Left lobe of liver (tissue), 2 donors: ENCODE data around the gene EP400. TPM values are rescaled to one million over a fixed set of nuclear protein-coding genes. Genes with fewer than 3 reads are reported as not detected.

Experiments used
- ATAC-seq: fragments of 200-7000 bp; cut with Tn5 transposase; one replicate; pipeline ENCODE4 v1.9.1; 2020; ENCODE audit warnings: mild to moderate bottlenecking, moderate library complexity
- DNase-seq: peaks from one replicate; pipeline ENCODE4 v3.0.0-alpha.2; 2020; ENCODE audit warnings: low spot score
- total RNA-seq: library from RNA; stranded (reverse); gene quantifications from one replicate; pipeline ENCODE4 v1.2.1, GENCODE V29; 2021
- donor health status: DM: no; HTN: no; CAD: no; lungs with moderate emphysema.
- donor health status: DM: no; HTN: yes; CAD: no.

Gene EP400
- total RNA-seq, 1 donor from 2014 or later: 14.3 TPM

- no peak for ATAC-seq
- no peak for DNase-seq
These were observed 65.2 kb downstream of the EP400 start for GRCh38 chr12:132014915-132015280.

GRCh38 chr12:132015686-132016430 is 66.1 kb downstream of the EP400 start:
- ATAC-seq (no peak), DNase-seq (no peak)

GRCh38 chr12:132018193-132018916 is 68.6 kb downstream of the EP400 start:
- DNase-seq (no peak), ATAC-seq (no peak)

GRCh38 chr12:132019891-132020290 is 70.1 kb downstream of the EP400 start:
- ATAC-seq: no peak
- no peak for DNase-seq

- DNase-seq (no peak), ATAC-seq (no peak)
These were observed 70.5 kb downstream of the EP400 start for GRCh38 chr12:132020292-132020691.

- peak; percentile 32 for DNase-seq
These were observed 71.5 kb downstream of the EP400 start for GRCh38 chr12:132021031-132021871.

GRCh38 chr12:132021965-132022364 is 72.2 kb downstream of the EP400 start:
- no peak for DNase-seq

More at GRCh38 chr12:132021031-132021871, 71.5 kb downstream of the EP400 start:
- ATAC-seq: no peak

GRCh38 chr12:132023658-132024057 is 73.9 kb downstream of the EP400 start:
- ATAC-seq (no peak), DNase-seq (no peak)

More at GRCh38 chr12:132021965-132022364, 72.2 kb downstream of the EP400 start:
- ATAC-seq: no peak

GRCh38 chr12:132024758-132025157 is 75.0 kb downstream of the EP400 start:
- DNase-seq: no peak
- ATAC-seq: no peak

GRCh38 chr12:132025526-132025925 is 75.8 kb downstream of the EP400 start:
- ATAC-seq: no peak
- DNase-seq: no peak

GRCh38 chr12:132026061-132026795 is 76.5 kb downstream of the EP400 start:
- no peak for DNase-seq
- ATAC-seq: no peak

GRCh38 chr12:132026796-132027500 is 77.2 kb downstream of the EP400 start:
- ATAC-seq (no peak), DNase-seq (no peak)

- ATAC-seq: no peak
These were observed 77.9 kb downstream of the EP400 start for GRCh38 chr12:132027636-132028035.

GRCh38 chr12:132028111-132028510 is 78.4 kb downstream of the EP400 start:
- no peak for ATAC-seq

More at GRCh38 chr12:132027636-132028035, 77.9 kb downstream of the EP400 start:
- no peak for DNase-seq

GRCh38 chr12:132029503-132030300 is 80.0 kb downstream of the EP400 start:
- DNase-seq: no peak
- ATAC-seq: no peak

More at GRCh38 chr12:132028111-132028510, 78.4 kb downstream of the EP400 start:
- DNase-seq: no peak

- DNase-seq (no peak), ATAC-seq (no peak)
These were observed 80.8 kb downstream of the EP400 start for GRCh38 chr12:132030367-132031038.

GRCh38 chr12:132033627-132034026 is 83.9 kb downstream of the EP400 start:
- no peak for ATAC-seq
- DNase-seq: no peak

- DNase-seq (no peak), ATAC-seq (no peak)
These were observed 86.4 kb downstream of the EP400 start for GRCh38 chr12:132036063-132036683.
